ENCODE results near the gene TRAPPC2L. TPM values are rescaled to one million over a fixed set of nuclear protein-coding genes. Genes with fewer than 3 reads are reported as not detected.

Gene TRAPPC2L
- total RNA-seq, 1 donor from 2014 or later = 74.0 TPM

- Mint-ChIP-seq H3K4me1 (ENCODE audit: unreplicated experiment) (no peaks in the 10 kb centered on the region), H3K27ac (ENCODE audit: unreplicated experiment) (no peak overlapping the region), H3K36me3 (ENCODE audit: unreplicated experiment) (no peaks in the 10 kb centered on the region), H3K4me3 (ENCODE audit: unreplicated experiment) (no peak overlapping the region), H3K27me3 (ENCODE audit: unreplicated experiment) (peaks cover 22% of the 10 kb centered on the region), H3K9me3 (ENCODE audit: unreplicated experiment) (no peaks in the 10 kb centered on the region)
- no peak for TF ChIP-seq CTCF (IDR thresholded peaks at IDR 0.05)
- no peak for DNase-seq (ENCODE audit: extremely low spot score, unreplicated experiment)
Measured at GRCh38 chr16:88878967-88879787, 22.2 kb downstream of the TRAPPC2L start.

GRCh38 chr16:88879788-88880055 lies 22.8 kb downstream of the TRAPPC2L start:
- no peaks in the 10 kb centered on the region for H3K9me3 Mint-ChIP-seq (ENCODE audit: unreplicated experiment)
- H3K4me1 Mint-ChIP-seq (ENCODE audit: unreplicated experiment) = no peaks in the 10 kb centered on the region
- H3K27me3 Mint-ChIP-seq (ENCODE audit: unreplicated experiment) = peaks cover 22% of the 10 kb centered on the region
- no peak for DNase-seq (ENCODE audit: extremely low spot score, unreplicated experiment)
- no peak overlapping the region for H3K4me3 Mint-ChIP-seq (ENCODE audit: unreplicated experiment)
- no peak overlapping the region for H3K27ac Mint-ChIP-seq (ENCODE audit: unreplicated experiment)
- no peaks in the 10 kb centered on the region for H3K36me3 Mint-ChIP-seq (ENCODE audit: unreplicated experiment)
- TF ChIP-seq CTCF (IDR thresholded peaks at IDR 0.05) = no peak

GRCh38 chr16:88880226-88881006 lies 23.5 kb downstream of the TRAPPC2L start:
- Mint-ChIP-seq H3K4me3 (ENCODE audit: unreplicated experiment) (no peak overlapping the region), H3K36me3 (ENCODE audit: unreplicated experiment) (no peaks in the 10 kb centered on the region), H3K27ac (ENCODE audit: unreplicated experiment) (no peak overlapping the region), H3K9me3 (ENCODE audit: unreplicated experiment) (no peaks in the 10 kb centered on the region), H3K4me1 (ENCODE audit: unreplicated experiment) (no peaks in the 10 kb centered on the region), H3K27me3 (ENCODE audit: unreplicated experiment) (peaks cover 20% of the 10 kb centered on the region)
- no peak for DNase-seq (ENCODE audit: extremely low spot score, unreplicated experiment)
- TF ChIP-seq CTCF (IDR thresholded peaks at IDR 0.05) = no peak

GRCh38 chr16:88881007-88881615 lies 24.2 kb downstream of the TRAPPC2L start:
- peaks cover 15% of the 10 kb centered on the region for H3K27me3 Mint-ChIP-seq (ENCODE audit: unreplicated experiment)
- DNase-seq (ENCODE audit: extremely low spot score, unreplicated experiment) = no peak
- H3K4me3 Mint-ChIP-seq (ENCODE audit: unreplicated experiment) = no peak overlapping the region
- H3K9me3 Mint-ChIP-seq (ENCODE audit: unreplicated experiment) = no peaks in the 10 kb centered on the region
- no peaks in the 10 kb centered on the region for H3K4me1 Mint-ChIP-seq (ENCODE audit: unreplicated experiment)
- no peaks in the 10 kb centered on the region for H3K36me3 Mint-ChIP-seq (ENCODE audit: unreplicated experiment)
- no peak overlapping the region for H3K27ac Mint-ChIP-seq (ENCODE audit: unreplicated experiment)
- no peak for TF ChIP-seq CTCF (IDR thresholded peaks at IDR 0.05)

Measured in osteocyte (in vitro differentiated cells).